ENCODE data around the gene SMIM28. TPM values are rescaled to one million over a fixed set of nuclear protein-coding genes. Genes with fewer than 3 reads are reported as not detected.
A peak's percentile ranks its signal among the peaks of the same experiment; 100 is the strongest.
"Not testable (repeated sequence)": the region's sequence is repeated elsewhere in the genome, so short reads cannot be mapped to it uniquely, and the experiment has no call there.

The SMIM28 gene
- total RNA-seq, 1 donor from 2014 or later: not detected

DNA sequence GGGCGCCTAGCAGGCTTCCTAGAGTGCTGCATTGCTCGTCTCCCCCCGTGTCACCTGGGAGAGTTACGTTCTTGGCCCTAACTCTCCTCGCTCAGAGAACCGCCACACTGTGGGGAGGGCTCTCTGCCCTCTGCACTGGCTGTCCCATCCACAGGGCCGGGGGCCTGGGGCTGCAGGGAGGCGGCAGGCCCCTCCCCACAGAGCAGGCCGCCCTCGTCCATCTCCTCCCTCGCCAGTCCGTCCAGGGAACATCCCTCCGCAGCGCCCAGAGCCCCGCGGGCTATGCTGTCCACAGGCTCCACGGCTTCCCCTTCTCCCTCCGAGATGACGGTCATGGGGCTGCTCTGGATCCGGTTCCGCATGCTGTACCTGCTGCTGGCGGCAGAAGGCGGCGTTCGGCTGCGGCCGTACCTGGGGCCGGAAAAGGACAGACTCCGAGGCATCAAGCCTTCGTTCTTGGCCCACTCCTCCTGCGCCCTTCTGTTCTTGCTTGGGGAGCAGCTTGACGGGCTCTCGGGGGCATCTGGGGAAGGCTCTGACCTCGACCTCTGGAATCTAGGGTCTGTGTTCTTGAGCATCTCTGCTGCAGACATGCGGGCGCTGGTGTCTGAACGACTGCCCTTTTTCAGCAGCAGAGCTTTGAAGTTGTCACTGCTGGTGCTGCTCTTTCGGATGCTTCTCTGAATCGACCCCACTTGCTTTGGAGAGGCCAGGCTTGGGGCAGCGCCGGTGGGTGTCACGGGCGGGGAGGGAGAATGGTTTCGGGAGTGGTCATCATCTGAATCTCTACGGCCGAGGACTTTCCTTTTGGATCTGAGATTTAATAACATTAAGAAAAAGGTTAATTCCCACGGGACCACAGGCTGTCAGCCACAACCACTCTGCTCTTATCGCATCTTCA is 46.5 kb downstream of the SMIM28 start:
- Histone ChIP-seq H3K4me3 (no peak overlapping the region), H3K27ac (no peak overlapping the region), H3K4me1 (no peaks in the 10 kb centered on the region), H3K27me3 (no peaks in the 10 kb centered on the region), H3K9me3 (no peaks in the 10 kb centered on the region), H3K36me3 (no peaks in the 10 kb centered on the region)
- no peak for DNase-seq (ENCODE audit: low spot score in 2 of 2)
- TF ChIP-seq, protein P1, sequence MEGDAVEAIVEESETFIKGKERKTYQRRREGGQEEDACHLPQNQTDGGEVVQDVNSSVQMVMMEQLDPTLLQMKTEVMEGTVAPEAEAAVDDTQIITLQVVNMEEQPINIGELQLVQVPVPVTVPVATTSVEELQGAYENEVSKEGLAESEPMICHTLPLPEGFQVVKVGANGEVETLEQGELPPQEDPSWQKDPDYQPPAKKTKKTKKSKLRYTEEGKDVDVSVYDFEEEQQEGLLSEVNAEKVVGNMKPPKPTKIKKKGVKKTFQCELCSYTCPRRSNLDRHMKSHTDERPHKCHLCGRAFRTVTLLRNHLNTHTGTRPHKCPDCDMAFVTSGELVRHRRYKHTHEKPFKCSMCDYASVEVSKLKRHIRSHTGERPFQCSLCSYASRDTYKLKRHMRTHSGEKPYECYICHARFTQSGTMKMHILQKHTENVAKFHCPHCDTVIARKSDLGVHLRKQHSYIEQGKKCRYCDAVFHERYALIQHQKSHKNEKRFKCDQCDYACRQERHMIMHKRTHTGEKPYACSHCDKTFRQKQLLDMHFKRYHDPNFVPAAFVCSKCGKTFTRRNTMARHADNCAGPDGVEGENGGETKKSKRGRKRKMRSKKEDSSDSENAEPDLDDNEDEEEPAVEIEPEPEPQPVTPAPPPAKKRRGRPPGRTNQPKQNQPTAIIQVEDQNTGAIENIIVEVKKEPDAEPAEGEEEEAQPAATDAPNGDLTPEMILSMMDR (IDR thresholded peaks at IDR 0.05): no peak
- intact Hi-C loops (cut with DNase I): no loop called here

DNA sequence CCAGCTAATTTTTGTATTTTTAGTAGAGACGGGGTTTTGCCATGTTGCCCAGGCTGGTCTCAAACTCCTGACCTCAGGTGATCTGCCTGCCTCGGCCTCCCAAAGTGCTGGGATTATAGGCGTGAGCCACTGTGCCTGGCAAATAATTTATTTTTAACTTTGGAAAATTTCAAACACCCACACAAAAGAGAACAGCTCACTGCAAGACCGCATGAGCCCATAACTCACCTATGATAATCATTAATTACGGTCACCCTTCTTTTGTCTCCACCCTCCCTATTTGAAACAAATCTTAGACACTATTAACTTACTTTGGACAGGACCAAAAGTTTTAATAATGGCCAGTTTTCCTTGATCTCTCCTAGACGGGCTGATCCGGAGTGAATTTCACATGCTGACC is 47.6 kb downstream of the SMIM28 start:
- not testable (repeated sequence) for DNase-seq (ENCODE audit: low spot score in 2 of 2); H3K27ac ChIP-seq
- intact Hi-C loops (cut with DNase I): loop anchor here (5.0 kb wide), 2 partner anchors 92 to 342 kb away; no protein-coding TSS in a partner anchor

DNA sequence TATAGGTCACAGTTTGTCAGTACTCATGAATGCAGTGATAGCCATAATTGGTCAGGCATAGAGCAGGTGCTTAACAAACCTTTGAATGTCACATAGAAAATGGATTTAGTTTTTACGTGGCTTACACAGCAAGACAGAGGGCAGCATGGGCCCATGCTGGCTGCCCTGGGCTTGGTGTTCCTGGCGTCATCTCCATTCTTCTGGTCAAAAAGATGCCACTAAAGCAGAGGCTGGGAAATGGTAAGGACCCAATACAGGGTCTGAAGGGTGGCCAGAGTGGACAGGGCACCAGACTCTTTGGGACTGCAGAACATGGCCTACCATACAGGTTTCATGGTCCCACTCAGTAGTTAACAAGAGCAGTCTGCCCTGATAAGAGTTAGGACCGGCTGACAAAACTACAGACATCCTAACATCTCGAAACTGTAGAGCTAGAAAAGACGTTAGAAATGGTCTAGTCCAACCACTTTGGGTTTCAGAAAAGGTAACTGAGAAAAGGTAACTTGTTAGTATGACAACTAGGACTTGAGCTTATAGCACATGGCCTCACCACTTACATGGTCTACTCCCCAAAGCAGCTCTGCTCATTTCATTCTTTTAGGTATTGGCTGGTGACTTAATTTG is 48.9 kb downstream of the SMIM28 start:
- DNase-seq (ENCODE audit: low spot score in 2 of 2): no peak
- Histone ChIP-seq H3K9me3 (no peaks in the 10 kb centered on the region), H3K27me3 (no peaks in the 10 kb centered on the region), H3K36me3 (no peaks in the 10 kb centered on the region), H3K4me3 (no peak overlapping the region), H3K4me1 (no peaks in the 10 kb centered on the region), H3K27ac (no peak overlapping the region)
- intact Hi-C loops (cut with DNase I): loop anchor here (5.0 kb wide), 2 partner anchors 91 to 341 kb away; no protein-coding TSS in a partner anchor
- TF ChIP-seq, protein P1 (IDR thresholded peaks at IDR 0.05): no peak

More for the DNA sequence above, 47.6 kb downstream of the SMIM28 start:
- H3K36me3 ChIP-seq, H3K4me1 ChIP-seq, H3K9me3 ChIP-seq, H3K4me3 ChIP-seq, H3K27me3 ChIP-seq: not testable (repeated sequence)

DNA sequence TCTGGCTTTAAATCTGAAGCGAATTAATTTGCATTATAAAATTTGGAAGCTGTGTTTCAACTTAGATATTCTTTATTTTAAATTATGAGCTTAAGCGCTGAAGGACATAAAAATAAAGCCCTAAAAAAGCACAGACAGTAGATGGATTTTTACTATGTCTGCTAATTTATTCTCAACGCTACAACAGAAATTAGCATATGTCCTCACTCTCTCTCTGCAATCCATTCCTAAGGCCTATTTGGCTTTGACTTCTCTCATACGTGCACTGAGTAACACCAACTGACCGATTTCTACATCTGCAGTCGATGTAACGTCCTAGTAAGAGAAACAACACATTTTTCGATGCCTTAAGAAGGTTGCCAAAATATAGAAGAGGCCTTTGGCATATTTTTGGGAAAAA is 50.0 kb downstream of the SMIM28 start:
- intact Hi-C loops (cut with DNase I): loop anchor here (5.0 kb wide), 2 partner anchors 90 to 340 kb away; no protein-coding TSS in a partner anchor
- DNase-seq (ENCODE audit: low spot score in 2 of 2): no peak
- H3K27ac ChIP-seq: no peak overlapping the region

DNA sequence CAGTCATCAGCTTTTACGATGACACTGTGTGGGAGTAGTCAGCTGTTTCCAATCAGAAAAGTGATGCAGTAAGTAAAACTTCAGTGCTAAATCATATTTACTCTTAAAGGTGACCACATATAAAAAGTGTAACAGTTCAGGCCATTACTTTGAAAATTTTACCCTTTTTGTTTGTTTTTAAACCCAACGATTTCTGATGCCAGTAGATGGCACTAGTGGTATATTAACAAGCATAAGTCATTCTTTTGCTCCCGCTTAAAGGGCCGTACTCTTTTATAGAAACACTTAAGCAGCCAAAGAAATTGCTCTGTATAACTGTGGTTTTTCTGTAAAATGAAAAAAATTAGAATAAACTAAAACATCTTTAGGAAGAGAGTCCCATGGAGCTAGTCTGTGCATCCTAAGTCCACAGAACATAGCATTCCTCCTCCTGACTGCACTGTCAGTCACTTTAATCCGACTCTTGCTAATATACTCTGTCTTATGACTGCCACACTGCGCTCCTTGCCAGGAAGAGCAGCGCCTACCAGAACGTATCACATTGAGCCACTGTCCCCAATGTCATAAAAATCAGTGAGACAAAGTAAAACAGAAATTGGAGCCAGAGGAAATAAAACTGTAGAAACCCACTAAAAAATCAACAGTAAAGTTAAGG is 51.4 kb downstream of the SMIM28 start:
- Histone ChIP-seq H3K4me1 (no peaks in the 10 kb centered on the region), H3K27ac (no peak overlapping the region), H3K27me3 (no peaks in the 10 kb centered on the region), H3K4me3 (no peak overlapping the region), H3K9me3 (no peaks in the 10 kb centered on the region), H3K36me3 (no peaks in the 10 kb centered on the region)
- no peak for DNase-seq (ENCODE audit: low spot score in 2 of 2)
- TF ChIP-seq, protein P1 (IDR thresholded peaks at IDR 0.05): peak; percentile 32 to 62 (median 51)
- intact Hi-C loops (cut with DNase I): loop anchor here (1.0 to 5.0 kb wide), 3 partner anchors 88 to 338 kb away; no protein-coding TSS in a partner anchor

More for the DNA sequence above, 50.0 kb downstream of the SMIM28 start:
- Histone ChIP-seq H3K4me1 (no peaks in the 10 kb centered on the region), H3K4me3 (no peak overlapping the region), H3K27me3 (no peaks in the 10 kb centered on the region), H3K9me3 (no peaks in the 10 kb centered on the region), H3K36me3 (no peaks in the 10 kb centered on the region)
- TF ChIP-seq, protein P1 (IDR thresholded peaks at IDR 0.05): no peak

Data from ascending aorta (tissue), 2 donors.